WTC11 (cell line): ENCODE measurements around the gene SGPL1. TPM values are rescaled to one million over a fixed set of nuclear protein-coding genes. Genes with fewer than 3 reads are reported as not detected.
A peak's percentile ranks its signal among the peaks of the same experiment; 100 is the strongest.
"Not testable (repeated sequence)": the region's sequence is repeated elsewhere in the genome, so short reads cannot be mapped to it uniquely, and the experiment has no call there.

Source experiments
- ATAC-seq: fragments of 200-7000 bp; cut with Tn5 transposase; 2 replicates; pipeline ENCODE4 v1.10.0; 2021; ENCODE audit warnings: mild to moderate bottlenecking, moderate library complexity
- Bru-seq: library from RNA; stranded (reverse); fragments of 400-500 nt; gene quantifications from one replicate; lab custom pipeline; 2021; lab: Mats Ljungman, UMichigan
- CTCF ChIA-PET: fragments of 300-600 bp; sonication (Branson Sonifier 250); formaldehyde crosslinking; loops from one replicate; lab custom pipeline; 2021; ENCODE audit warnings: antibody characterized with exemption; lab: Charles Lee
- POLR2A ChIA-PET: fragments of 350-600 bp; sonication (Branson Sonifier 250); formaldehyde crosslinking; loops from one replicate; lab custom pipeline; 2021; ENCODE audit warnings: antibody characterized with exemption; lab: Charles Lee
- DNase-seq: peaks from one replicate; pipeline ENCODE4 v3.0.0; 2021; ENCODE audit warnings: low spot score
- H3K27ac Mint-ChIP-seq: 2 replicates; pipeline ENCODE4 v1.8.0; 2021; ENCODE audit warnings: mixed read lengths
- H3K27me3 Mint-ChIP-seq: 2 replicates; pipeline ENCODE4 v1.8.0; 2021; ENCODE audit warnings: low read depth, mild to moderate bottlenecking, moderate library complexity, mixed read lengths
- H3K36me3 Mint-ChIP-seq: 2 replicates; pipeline ENCODE4 v1.8.0; 2021; ENCODE audit warnings: mixed read lengths
- H3K4me1 Mint-ChIP-seq: 2 replicates; pipeline ENCODE4 v1.8.0; 2022; ENCODE audit warnings: mixed read lengths
- H3K4me3 Mint-ChIP-seq: 2 replicates; pipeline ENCODE4 v1.8.0; 2021; ENCODE audit warnings: mild to moderate bottlenecking, moderate library complexity, mixed read lengths
- H3K9me3 Mint-ChIP-seq: 2 replicates; pipeline ENCODE4 v1.8.0; 2021; ENCODE audit warnings: mixed read lengths
- CBFB ChIP-seq: sonication (generic); formaldehyde crosslinking; IDR thresholded peaks from 2 replicates; pipeline ENCODE4 v1.8.1; 2022; ENCODE audit warnings: mild to moderate bottlenecking, low read depth, missing genetic modification reagents
- CREM ChIP-seq: sonication (generic); formaldehyde crosslinking; IDR thresholded peaks from 2 replicates; pipeline ENCODE4 v1.8.1; 2022; ENCODE audit warnings: mild to moderate bottlenecking, missing genetic modification reagents, moderate library complexity
- E2F5 ChIP-seq: sonication (generic); formaldehyde crosslinking; IDR thresholded peaks from 2 replicates; pipeline ENCODE4 v1.8.1; 2022; ENCODE audit warnings: mild to moderate bottlenecking, moderate library complexity, missing genetic modification reagents
- FOXP1 ChIP-seq: sonication (generic); formaldehyde crosslinking; IDR thresholded peaks from 2 replicates; pipeline ENCODE4 v1.8.0; 2022; ENCODE audit warnings: missing genetic modification reagents, mild to moderate bottlenecking, moderate library complexity, borderline replicate concordance
- GABPB1 ChIP-seq: sonication (generic); formaldehyde crosslinking; IDR thresholded peaks from 2 replicates; pipeline ENCODE4 v1.8.1; 2023; ENCODE audit warnings: mild to moderate bottlenecking, missing genetic modification reagents
- MAX ChIP-seq: sonication (generic); formaldehyde crosslinking; IDR thresholded peaks from 2 replicates; pipeline ENCODE4 v1.8.0; 2022; ENCODE audit warnings: mild to moderate bottlenecking, missing genetic modification reagents
- PRDM15 ChIP-seq: sonication (generic); formaldehyde crosslinking; IDR thresholded peaks from 2 replicates; pipeline ENCODE4 v1.8.0; 2022; ENCODE audit warnings: missing genetic modification reagents
- RORB ChIP-seq: fragments of 250-450 bp; sonication (Bioruptor Pico); IDR thresholded peaks from 2 replicates; pipeline ENCODE4 v1.9.0; 2021; ENCODE audit warnings: mild to moderate bottlenecking
- SOX15 ChIP-seq: fragments of 250-450 bp; sonication (Bioruptor Pico); IDR thresholded peaks from 2 replicates; pipeline ENCODE4 v1.9.0; 2021; ENCODE audit warnings: mild to moderate bottlenecking
- SP1 ChIP-seq: sonication (generic); formaldehyde crosslinking; conservative IDR thresholded peaks from 2 replicates; pipeline ENCODE4 v1.8.1; 2022; ENCODE audit warnings: missing genetic modification reagents
- USF2 ChIP-seq: sonication (generic); formaldehyde crosslinking; IDR thresholded peaks from 2 replicates; pipeline ENCODE4 v1.8.1; 2023; ENCODE audit warnings: mild to moderate bottlenecking, missing genetic modification reagents, moderate library complexity
- ZNF138 ChIP-seq: sonication (generic); formaldehyde crosslinking; conservative IDR thresholded peaks from 2 replicates; pipeline ENCODE4 v1.8.1; 2022; ENCODE audit warnings: mild to moderate bottlenecking, moderate library complexity, missing genetic modification reagents
- ZNF317 ChIP-seq: sonication (generic); formaldehyde crosslinking; IDR thresholded peaks from 2 replicates; pipeline ENCODE4 v1.8.1; 2023; ENCODE audit warnings: low read depth, mild to moderate bottlenecking, moderate library complexity, missing genetic modification reagents, borderline replicate concordance
- long read RNA-seq, 3 experiments: library from RNA in 1 of 3; library from capped mRNA in 1 of 3; library from polyadenylated mRNA in 1 of 3; unstranded in 2 of 3; stranded (forward) in 1 of 3; transcript quantifications; one replicate each; pipeline ENCODE4 v2.0.0, GENCODE V29; 2021
- total RNA-seq: library from RNA; stranded (reverse); gene quantifications from 3 replicates; pipeline ENCODE4 v1.2.3, GENCODE V29; 2021
- TF ChIP-seq, protein P1 (sequence below): fragments of 250-450 bp; sonication (Bioruptor Pico); conservative IDR thresholded peaks from 2 replicates; pipeline ENCODE4 v1.9.0; 2021; ENCODE audit warnings: mild to moderate bottlenecking
- TF ChIP-seq, protein P2 (sequence below): fragments of 200-600 bp; IDR thresholded peaks from 2 replicates; pipeline ENCODE4 v1.8.0; 2022; ENCODE audit warnings: antibody characterized with exemption

The SGPL1 gene, protein sequence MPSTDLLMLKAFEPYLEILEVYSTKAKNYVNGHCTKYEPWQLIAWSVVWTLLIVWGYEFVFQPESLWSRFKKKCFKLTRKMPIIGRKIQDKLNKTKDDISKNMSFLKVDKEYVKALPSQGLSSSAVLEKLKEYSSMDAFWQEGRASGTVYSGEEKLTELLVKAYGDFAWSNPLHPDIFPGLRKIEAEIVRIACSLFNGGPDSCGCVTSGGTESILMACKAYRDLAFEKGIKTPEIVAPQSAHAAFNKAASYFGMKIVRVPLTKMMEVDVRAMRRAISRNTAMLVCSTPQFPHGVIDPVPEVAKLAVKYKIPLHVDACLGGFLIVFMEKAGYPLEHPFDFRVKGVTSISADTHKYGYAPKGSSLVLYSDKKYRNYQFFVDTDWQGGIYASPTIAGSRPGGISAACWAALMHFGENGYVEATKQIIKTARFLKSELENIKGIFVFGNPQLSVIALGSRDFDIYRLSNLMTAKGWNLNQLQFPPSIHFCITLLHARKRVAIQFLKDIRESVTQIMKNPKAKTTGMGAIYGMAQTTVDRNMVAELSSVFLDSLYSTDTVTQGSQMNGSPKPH
- total RNA-seq (44.3 to 48.4 TPM (median 44.6 TPM) in 3 replicates), Bru-seq, nascent RNA (percentile 86 among the genes with signal in this experiment)
- long read RNA-seq, experiment 1, full-length matches to known transcripts, result 27 of 95 reads
- long read RNA-seq, experiment 1, partial matches to known transcripts, result 40 of 95 reads
- long read RNA-seq, experiment 1, other reads (novel, unspliced or antisense), result 28 of 95 reads
- long read RNA-seq, experiment 2, full-length matches to known transcripts, result 3 of 37 reads
- long read RNA-seq, experiment 2, partial matches to known transcripts, result 7 of 37 reads
- long read RNA-seq, experiment 2, other reads (novel, unspliced or antisense), result 27 of 37 reads
- long read RNA-seq, experiment 3, full-length matches to known transcripts, result 5 of 11 reads
- long read RNA-seq, experiment 3, partial matches to known transcripts, result 1 of 11 reads
- long read RNA-seq, experiment 3, other reads (novel, unspliced or antisense), result 5 of 11 reads

GRCh38 chr10:70815504-70816219, at the start of gene SGPL1:
Gene SGPL1, plus strand, starts transcription at chr10:70815948. Its CDS starts 906 bp downstream, at chr10:70816854.
- CTCF ChIA-PET, result interaction anchor here (0.6 to 1.1 kb wide), 7 partner anchors 10 to 218 kb away, joined by 3 to 4 read pairs (median 3); partner anchors contain the start of gene PCBD1
- POLR2A ChIA-PET, result interaction anchor here (0.7 kb wide), 1 partner anchor 54 kb away, joined by 3 read pairs; no protein-coding TSS in a partner anchor
- H3K27me3 Mint-ChIP-seq, result no peaks in the 10 kb centered on the region
- H3K9me3 Mint-ChIP-seq, result no peaks in the 10 kb centered on the region
- TF ChIP-seq SP1 (CRISPR knock-in tag) (peak; percentile 21), GABPB1 (peak; percentile 47; the same call in 1 of the 2 replicates), E2F5 (CRISPR knock-in tag) (0 out of 2 replicates have a peak, but pooled peaks have one; percentile 27), SOX15 (CRISPR knock-in tag) (no peak), CBFB (CRISPR knock-in tag) (no peak), ZNF138 (CRISPR knock-in tag) (no peak), PRDM15 (CRISPR knock-in tag) (no peak), RORB (CRISPR knock-in tag) (no peak), FOXP1 (CRISPR knock-in tag) (0 out of 2 replicates have a peak, but pooled peaks have one; percentile 35), USF2 (0 out of 2 replicates have a peak, but pooled peaks have one; percentile 16), MAX (CRISPR knock-in tag) (no peak), ZNF317 (CRISPR knock-in tag) (no peak), CREM (CRISPR knock-in tag) (0 out of 2 replicates have a peak, but pooled peaks have one; percentile 24)
- TF ChIP-seq, protein P1, sequence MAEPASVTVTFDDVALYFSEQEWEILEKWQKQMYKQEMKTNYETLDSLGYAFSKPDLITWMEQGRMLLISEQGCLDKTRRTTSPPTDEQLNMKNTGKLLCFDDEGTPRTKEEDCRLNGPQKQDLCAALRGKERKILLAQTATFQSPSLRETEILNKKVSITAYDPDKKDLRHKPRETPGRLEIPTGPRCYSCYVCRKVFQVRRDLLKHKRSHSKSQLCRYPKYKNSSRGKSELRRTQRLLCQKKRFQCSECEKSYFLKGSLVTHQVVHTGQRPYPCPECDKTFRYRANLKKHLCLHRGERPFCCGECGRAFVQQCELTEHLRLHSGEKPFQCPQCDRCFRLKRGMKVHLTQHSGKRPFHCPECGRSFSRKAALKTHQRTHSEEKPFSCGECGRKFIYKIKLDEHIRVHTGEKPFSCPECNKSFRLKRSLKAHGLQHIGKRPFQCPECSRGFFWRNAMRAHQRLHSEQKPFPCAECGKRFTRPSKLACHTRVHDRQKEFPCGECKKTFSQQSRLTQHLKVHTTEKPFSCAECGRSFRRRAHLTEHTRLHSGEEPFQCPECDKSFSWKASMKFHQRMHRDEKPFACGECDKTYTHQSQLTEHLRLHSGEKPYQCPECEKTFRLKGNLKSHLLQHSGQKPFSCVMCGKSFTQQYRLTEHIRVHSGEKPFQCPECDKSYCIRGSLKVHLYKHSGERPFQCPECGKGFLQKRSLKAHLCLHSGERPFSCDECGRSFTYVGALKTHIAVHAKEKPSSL (CRISPR knock-in tag), result no peak
- TF ChIP-seq, protein P2, sequence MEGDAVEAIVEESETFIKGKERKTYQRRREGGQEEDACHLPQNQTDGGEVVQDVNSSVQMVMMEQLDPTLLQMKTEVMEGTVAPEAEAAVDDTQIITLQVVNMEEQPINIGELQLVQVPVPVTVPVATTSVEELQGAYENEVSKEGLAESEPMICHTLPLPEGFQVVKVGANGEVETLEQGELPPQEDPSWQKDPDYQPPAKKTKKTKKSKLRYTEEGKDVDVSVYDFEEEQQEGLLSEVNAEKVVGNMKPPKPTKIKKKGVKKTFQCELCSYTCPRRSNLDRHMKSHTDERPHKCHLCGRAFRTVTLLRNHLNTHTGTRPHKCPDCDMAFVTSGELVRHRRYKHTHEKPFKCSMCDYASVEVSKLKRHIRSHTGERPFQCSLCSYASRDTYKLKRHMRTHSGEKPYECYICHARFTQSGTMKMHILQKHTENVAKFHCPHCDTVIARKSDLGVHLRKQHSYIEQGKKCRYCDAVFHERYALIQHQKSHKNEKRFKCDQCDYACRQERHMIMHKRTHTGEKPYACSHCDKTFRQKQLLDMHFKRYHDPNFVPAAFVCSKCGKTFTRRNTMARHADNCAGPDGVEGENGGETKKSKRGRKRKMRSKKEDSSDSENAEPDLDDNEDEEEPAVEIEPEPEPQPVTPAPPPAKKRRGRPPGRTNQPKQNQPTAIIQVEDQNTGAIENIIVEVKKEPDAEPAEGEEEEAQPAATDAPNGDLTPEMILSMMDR, result peak; percentile 91
- peaks cover 17% of the 10 kb centered on the region for H3K4me1 Mint-ChIP-seq
- peak within 1 kb of the TSS; percentile 93 for H3K27ac Mint-ChIP-seq
- peaks cover 11% of the 10 kb centered on the region for H3K36me3 Mint-ChIP-seq
- DNase-seq, result peak; percentile 89
- peak within 1 kb of the TSS; percentile 86 for H3K4me3 Mint-ChIP-seq
- ATAC-seq, result peak; percentile 79

DNA sequence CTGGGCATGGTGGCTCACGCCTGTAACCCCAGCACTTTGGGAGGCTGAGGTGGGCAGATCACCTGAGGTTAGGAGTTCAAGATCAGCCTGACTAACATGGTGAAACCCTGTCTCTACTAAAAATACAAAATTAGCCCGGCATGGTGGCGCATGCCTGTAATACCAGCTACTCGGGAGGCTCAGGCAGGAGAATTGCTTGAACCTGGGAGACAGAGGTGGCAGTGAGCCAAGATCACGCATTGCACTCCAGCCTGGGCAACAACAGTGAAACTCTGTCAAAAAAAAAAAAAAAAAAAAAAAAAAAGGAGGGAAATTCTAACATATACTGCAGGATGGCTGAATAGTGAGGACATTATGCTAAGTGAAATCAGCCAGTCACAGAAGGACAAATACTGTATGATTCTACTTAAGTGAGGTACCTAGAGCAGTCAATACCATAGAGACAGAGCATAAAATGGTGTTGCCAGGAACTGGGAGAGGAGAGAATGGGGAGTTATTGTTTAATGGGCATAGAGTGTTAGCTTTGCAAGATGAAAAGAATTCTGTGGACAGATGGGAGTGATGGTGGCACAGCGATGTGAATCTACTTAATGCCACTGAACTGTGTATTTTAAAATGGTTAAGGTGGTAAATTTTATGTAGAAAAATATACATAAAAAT, 47.6 kb upstream of the SGPL1 start:
- H3K4me3 Mint-ChIP-seq, POLR2A ChIA-PET, ATAC-seq, H3K27me3 Mint-ChIP-seq, H3K4me1 Mint-ChIP-seq, H3K27ac Mint-ChIP-seq, DNase-seq: not testable (repeated sequence)
- H3K9me3 Mint-ChIP-seq, result peaks cover 33% of the 10 kb centered on the region
- CTCF ChIA-PET, result interaction anchor here (0.7 kb wide), 1 partner anchor 160 kb away, joined by 5 read pairs; no protein-coding TSS in a partner anchor
- peaks cover 22% of the 10 kb centered on the region for H3K36me3 Mint-ChIP-seq
